ENCODE results near the gene TCAP. TPM values are rescaled to one million over a fixed set of nuclear protein-coding genes. Genes with fewer than 3 reads are reported as not detected.

Gene TCAP
- total and polyA plus RNA-seq, 9 donors, result 0.24 to 1.9 (median 1.3) TPM

GRCh38 chr17:39666601-39667261 lies 1.6 kb downstream of the TCAP start:
- WGBS, 3 donors, result 47 to 57% (median 51%) methylated on average over 11 of the region's 11 CpGs
- Histone ChIP-seq H3K9me3 (no peaks in the 10 kb centered on the region), H3K4me3 (no peak overlapping the region), H3K36me3 (no peaks in the 10 kb centered on the region), H3K27me3 (no peaks in the 10 kb centered on the region), H3K27ac (no peak overlapping the region), H3K4me1 (ENCODE audit: insufficient read depth) (peaks cover 4% of the 10 kb centered on the region)
- intact Hi-C loops (cut with DNase I), result loop anchor here in 1 of 4 donors (5.0 kb wide), 1 partner anchor 44 kb away; no protein-coding TSS in a partner anchor
- TF ChIP-seq POLR2A (IDR thresholded peaks at IDR 0.05) (no peak), CTCF (IDR thresholded peaks at IDR 0.05) (no peak), EP300 (IDR thresholded peaks at IDR 0.05) (no peak)
- DNase-seq, result no peak

GRCh38 chr17:39667262-39667944 lies 2.3 kb downstream of the TCAP start:
- Histone ChIP-seq H3K4me3 (no peak overlapping the region), H3K4me1 (ENCODE audit: insufficient read depth) (peaks cover 4% of the 10 kb centered on the region), H3K9me3 (no peaks in the 10 kb centered on the region), H3K27me3 (no peaks in the 10 kb centered on the region), H3K36me3 (no peaks in the 10 kb centered on the region), H3K27ac (no peak overlapping the region)
- intact Hi-C loops (cut with DNase I), result loop anchor here in 1 of 4 donors (5.0 kb wide), 1 partner anchor 45 kb away; no protein-coding TSS in a partner anchor
- peak in 1 of 5 donors; percentile 56 for DNase-seq
- no peak for TF ChIP-seq EP300 (IDR thresholded peaks at IDR 0.05)
- no peak for TF ChIP-seq POLR2A (IDR thresholded peaks at IDR 0.05)
- no peak for TF ChIP-seq CTCF (IDR thresholded peaks at IDR 0.05)
- WGBS, 3 donors, result 7 to 11% (median 10%) methylated on average over 24 to 49 of the region's 49 CpGs

- Histone ChIP-seq H3K27me3 (no peaks in the 10 kb centered on the region), H3K27ac (no peak within 1 kb of the TSS), H3K36me3 (no peaks in the 10 kb centered on the region), H3K4me1 (ENCODE audit: insufficient read depth) (peaks cover 4% of the 10 kb centered on the region), H3K9me3 (no peaks in the 10 kb centered on the region), H3K4me3 (peak within 1 kb of the TSS; percentile 32)
- peak; percentile 62 to 81 (median 65) for DNase-seq
- intact Hi-C loops (cut with DNase I), result loop anchor here in 1 of 4 donors (5.0 kb wide), 1 partner anchor 46 kb away; no protein-coding TSS in a partner anchor
- no peak for TF ChIP-seq EP300 (IDR thresholded peaks at IDR 0.05)
- TF ChIP-seq CTCF (IDR thresholded peaks at IDR 0.05), result peak in 2 of 3 donors; percentile 64 to 65
- WGBS, 3 donors, result 2 to 3% (median 2%) methylated on average over 85 of the region's 85 CpGs
Observed at GRCh38 chr17:39667945-39668924, 3.1 kb downstream of the TCAP start, which contains the start of gene PNMT. Gene PNMT, plus strand, starts transcription at chr17:39668453. Its CDS starts 23 bp downstream, at chr17:39668476.
